ENCODE measurements around the gene PRPF31.

PRPF31 gene

DNA sequence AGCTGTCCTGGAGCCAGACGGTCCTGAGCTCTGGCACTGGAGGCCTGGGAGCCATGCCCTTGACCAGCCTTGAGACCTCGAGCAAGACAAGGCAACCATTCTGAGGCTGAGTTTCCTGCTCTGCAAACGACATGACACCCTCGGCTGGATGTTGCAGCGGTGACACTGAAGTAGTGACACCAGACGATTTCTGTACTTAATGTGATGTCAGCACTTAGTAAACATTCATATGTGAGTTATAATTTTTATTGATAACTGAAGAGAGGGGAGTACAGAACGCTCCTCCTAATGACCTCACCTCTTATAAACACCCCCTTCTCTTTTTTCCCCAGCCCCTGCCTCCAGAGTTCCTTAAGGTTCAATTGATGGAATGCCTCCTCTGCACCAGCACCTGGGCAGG lies 7.1 kb upstream of the PRPF31 start:
- H3K4me3 ChIP-seq (ENCODE audit: low read depth, low read length), result no peak overlapping the region
- no peak for DNase-seq (ENCODE audit: low read depth, low spot score)
- in situ Hi-C loops (cut with HindIII; ENCODE audit: low sequenced_read_pairs), result no loop called here
- TF ChIP-seq, protein P1, sequence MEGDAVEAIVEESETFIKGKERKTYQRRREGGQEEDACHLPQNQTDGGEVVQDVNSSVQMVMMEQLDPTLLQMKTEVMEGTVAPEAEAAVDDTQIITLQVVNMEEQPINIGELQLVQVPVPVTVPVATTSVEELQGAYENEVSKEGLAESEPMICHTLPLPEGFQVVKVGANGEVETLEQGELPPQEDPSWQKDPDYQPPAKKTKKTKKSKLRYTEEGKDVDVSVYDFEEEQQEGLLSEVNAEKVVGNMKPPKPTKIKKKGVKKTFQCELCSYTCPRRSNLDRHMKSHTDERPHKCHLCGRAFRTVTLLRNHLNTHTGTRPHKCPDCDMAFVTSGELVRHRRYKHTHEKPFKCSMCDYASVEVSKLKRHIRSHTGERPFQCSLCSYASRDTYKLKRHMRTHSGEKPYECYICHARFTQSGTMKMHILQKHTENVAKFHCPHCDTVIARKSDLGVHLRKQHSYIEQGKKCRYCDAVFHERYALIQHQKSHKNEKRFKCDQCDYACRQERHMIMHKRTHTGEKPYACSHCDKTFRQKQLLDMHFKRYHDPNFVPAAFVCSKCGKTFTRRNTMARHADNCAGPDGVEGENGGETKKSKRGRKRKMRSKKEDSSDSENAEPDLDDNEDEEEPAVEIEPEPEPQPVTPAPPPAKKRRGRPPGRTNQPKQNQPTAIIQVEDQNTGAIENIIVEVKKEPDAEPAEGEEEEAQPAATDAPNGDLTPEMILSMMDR (IDR thresholded peaks at IDR 0.05; ENCODE audit: low read depth, low read length), result no peak

DNA sequence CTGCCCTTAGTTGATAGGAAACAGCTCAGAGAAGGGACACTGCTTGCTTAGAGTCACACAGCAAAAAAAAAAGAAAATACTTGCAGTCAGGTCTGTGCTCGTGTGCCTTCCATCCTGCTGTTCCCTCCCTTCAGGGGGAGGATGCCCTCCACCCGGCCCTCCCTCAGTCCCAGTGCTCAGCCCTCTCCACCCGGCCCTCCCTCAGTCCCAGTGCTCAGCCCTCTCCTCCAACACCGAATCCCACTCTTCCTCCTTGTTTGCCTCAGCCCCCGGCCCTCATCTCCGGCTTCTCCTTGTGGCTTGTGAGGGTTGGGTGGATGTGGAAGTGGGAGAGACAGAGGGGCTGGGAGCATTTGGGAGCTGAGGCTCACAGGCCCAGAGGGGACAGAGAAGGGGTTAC lies 5.9 kb upstream of the PRPF31 start:
- TF ChIP-seq, protein P1 (IDR thresholded peaks at IDR 0.05; ENCODE audit: low read depth, low read length), result no peak
- no peak for DNase-seq (ENCODE audit: low read depth, low spot score)
- H3K4me3 ChIP-seq (ENCODE audit: low read depth, low read length), result no peak overlapping the region
- in situ Hi-C loops (cut with HindIII; ENCODE audit: low sequenced_read_pairs), result no loop called here

DNA sequence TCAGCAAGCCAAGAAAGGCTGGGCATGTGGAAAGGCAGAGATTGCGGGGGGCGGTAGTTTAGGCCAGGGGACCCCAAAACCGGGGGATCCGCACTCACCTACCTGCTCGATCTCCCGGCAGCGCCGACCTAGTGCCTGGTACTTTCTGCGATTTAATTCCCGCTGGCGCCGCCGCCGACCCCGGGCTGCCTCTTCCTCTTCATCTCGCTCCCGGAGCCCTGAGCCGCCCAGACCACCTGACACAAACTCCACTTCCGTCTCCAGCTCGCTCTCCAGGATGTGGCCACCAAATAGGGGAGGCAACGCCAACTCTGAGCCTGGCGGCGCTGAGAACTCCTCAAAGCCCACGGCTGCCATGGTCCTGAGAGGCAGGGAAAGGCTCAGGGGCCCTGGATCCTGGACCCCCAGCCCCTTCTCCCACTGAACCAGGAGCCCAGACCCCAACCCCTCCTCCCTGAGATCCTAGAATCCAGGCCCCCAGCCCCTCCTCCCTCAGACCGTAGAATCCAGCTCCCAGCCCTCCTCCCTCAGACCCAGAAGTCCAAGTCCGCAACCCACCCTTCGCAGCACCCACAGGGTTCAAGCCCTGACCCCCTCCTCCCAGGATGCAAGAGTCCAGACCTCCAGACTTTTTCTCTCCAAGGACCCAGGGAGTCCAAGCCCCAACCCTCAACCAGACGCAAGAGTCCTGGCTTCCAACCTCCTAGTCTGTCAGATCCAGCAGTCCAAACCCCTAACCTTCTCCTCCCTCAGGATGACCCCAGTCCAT lies 1.0 kb upstream of the PRPF31 start:
- peak overlapping the region; percentile 82 for H3K4me3 ChIP-seq (ENCODE audit: low read depth, low read length)
- in situ Hi-C loops (cut with HindIII; ENCODE audit: low sequenced_read_pairs), result no loop called here
- TF ChIP-seq, protein P1 (IDR thresholded peaks at IDR 0.05; ENCODE audit: low read depth, low read length), result no peak
- peak; percentile 20 for DNase-seq (ENCODE audit: low read depth, low spot score)

DNA sequence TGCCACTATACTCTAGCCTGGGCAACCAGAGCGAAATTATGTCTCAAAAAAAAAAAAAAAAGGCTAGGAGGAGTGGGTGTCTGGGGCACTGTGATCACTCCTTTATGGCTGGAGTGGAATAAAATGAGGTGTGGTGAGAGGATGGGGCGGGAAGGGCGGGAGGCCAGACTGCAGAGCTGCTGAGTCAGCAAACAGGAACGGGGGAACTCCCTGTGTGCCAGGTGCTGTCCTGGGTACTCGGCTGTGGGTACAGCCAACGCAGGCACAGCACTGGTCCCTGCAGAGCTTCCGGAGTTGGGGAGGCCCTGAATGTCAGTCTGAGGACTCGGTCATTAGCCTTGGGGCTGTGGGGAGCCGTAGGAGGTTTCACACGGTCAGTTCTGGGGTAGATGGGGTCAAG lies 5.7 kb downstream of the PRPF31 start:
- DNase-seq (ENCODE audit: low read depth, low spot score), result no peak
- in situ Hi-C loops (cut with HindIII; ENCODE audit: low sequenced_read_pairs), result no loop called here
- TF ChIP-seq, protein P1 (IDR thresholded peaks at IDR 0.05; ENCODE audit: low read depth, low read length), result no peak
- no peak overlapping the region for H3K4me3 ChIP-seq (ENCODE audit: low read depth, low read length)

DNA sequence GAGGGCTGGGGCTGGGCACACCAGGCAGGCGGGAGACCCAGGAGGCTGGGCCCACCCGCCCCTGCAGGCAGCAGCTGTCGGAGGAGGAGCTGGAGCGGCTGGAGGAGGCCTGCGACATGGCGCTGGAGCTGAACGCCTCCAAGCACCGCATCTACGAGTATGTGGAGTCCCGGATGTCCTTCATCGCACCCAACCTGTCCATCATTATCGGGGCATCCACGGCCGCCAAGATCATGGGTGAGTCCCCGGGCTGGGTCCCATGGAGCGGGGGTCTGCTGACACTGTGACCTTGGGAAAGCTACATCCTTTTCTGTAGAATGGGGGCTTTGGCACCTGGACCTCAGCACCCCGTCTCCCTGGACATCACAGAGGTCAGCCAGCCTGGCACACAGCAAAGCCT lies 8.1 kb downstream of the PRPF31 start:
- in situ Hi-C loops (cut with HindIII; ENCODE audit: low sequenced_read_pairs), result no loop called here
- no peak overlapping the region for H3K4me3 ChIP-seq (ENCODE audit: low read depth, low read length)
- no peak for DNase-seq (ENCODE audit: low read depth, low spot score)
- TF ChIP-seq, protein P1 (IDR thresholded peaks at IDR 0.05; ENCODE audit: low read depth, low read length), result no peak

DNA sequence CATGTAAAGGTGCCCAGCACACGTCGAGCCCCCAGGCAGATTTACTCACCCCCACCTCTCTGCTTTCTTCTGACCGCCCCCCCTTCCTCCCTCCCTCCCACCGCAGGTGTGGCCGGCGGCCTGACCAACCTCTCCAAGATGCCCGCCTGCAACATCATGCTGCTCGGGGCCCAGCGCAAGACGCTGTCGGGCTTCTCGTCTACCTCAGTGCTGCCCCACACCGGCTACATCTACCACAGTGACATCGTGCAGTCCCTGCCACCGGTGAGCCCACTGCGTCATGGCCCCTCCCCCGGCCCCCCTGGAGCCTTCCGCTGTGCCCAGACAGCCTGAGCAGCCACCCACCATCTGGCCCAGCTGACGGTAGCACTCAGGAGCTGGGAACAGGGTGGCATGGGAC lies 8.8 kb downstream of the PRPF31 start:
- in situ Hi-C loops (cut with HindIII; ENCODE audit: low sequenced_read_pairs), result no loop called here
- no peak overlapping the region for H3K4me3 ChIP-seq (ENCODE audit: low read depth, low read length)
- DNase-seq (ENCODE audit: low read depth, low spot score), result no peak
- TF ChIP-seq, protein P1 (IDR thresholded peaks at IDR 0.05; ENCODE audit: low read depth, low read length), result no peak
